Measurements from ENCODE around the gene HBEGF. TPM values are rescaled to one million over a fixed set of nuclear protein-coding genes. Genes with fewer than 3 reads are reported as not detected.

Gene HBEGF
- polyA plus RNA-seq, 3 donors, result 25.2 to 548 (median 31.6) TPM

DNA sequence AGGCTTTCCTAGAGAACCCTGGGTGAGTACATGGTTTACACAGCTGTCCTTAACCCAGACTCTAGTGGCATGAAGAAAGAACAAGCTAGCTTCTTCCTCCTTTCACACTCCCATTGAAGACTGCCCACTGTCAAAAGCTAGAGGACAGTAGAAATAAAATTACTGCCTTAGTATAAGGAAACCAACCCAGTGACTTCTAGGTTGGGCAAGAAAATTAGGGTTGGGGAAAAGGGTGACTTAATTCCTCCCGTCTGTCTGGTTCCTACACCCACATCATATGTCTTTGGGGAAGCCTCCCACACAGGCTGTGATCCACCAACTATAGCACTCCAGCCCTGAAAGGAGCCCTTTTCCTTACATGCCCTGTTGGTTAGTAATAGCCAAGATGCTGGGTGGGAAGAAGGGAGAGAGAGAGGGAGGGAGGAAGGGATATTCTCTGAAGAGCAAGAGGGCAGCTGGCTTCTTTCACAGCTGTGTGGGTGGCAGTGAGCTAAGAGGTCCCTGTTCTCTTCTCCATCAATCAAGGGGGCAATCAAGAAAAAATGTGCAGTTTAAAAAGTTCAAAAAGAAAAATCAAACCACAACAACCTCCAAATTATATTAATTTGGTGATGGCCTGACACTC, 21.7 kb downstream of the HBEGF start:
- Histone ChIP-seq H3K4me3 (replicated peaks in 1 of 3; ENCODE audit: low read depth in 2 of 3, low read length in 3 of 3) (peak overlapping the region in 1 of 3 experiments; percentile 0), H3K27ac (ENCODE audit: low read depth in 1 of 2, low read length in 2 of 2) (peak overlapping the region; percentile 9 to 46), H3K27me3 (ENCODE audit: control insufficient read depth in 2 of 2, insufficient read depth in 2 of 2, low read length in 2 of 2) (no peaks in the 10 kb centered on the region), H3K4me1 (ENCODE audit: control insufficient read depth in 1 of 2, insufficient read depth in 2 of 2, low read length in 2 of 2) (peaks cover 58 to 60% of the 10 kb centered on the region in 2 donors), H3K9me3 (replicated peaks in 1 of 2; ENCODE audit: control insufficient read depth in 1 of 2, insufficient read depth in 1 of 2, low read length in 2 of 2) (no peaks in the 10 kb centered on the region), H4K20me1 (ENCODE audit: insufficient read depth, low read length) (no peaks in the 10 kb centered on the region), H3K4me2 (replicated peaks; ENCODE audit: extremely low read depth, low read length, poor library complexity, severe bottlenecking) (no peak overlapping the region), H3K9ac (ENCODE audit: insufficient read depth, low read length, poor library complexity, severe bottlenecking) (no peak overlapping the region), H2AFZ (ENCODE audit: insufficient read depth, low read depth, low read length, poor library complexity, severe bottlenecking) (no peak overlapping the region), H3K79me2 (ENCODE audit: insufficient read depth, low read length) (no peaks in the 10 kb centered on the region), H3K36me3 (replicated peaks in 1 of 2; ENCODE audit: control insufficient read depth in 1 of 2, insufficient read depth in 2 of 2, low read length in 2 of 2) (no peaks in the 10 kb centered on the region)
- Mint-ChIP-seq H3K36me3 (peaks cover 6 to 11% of the 10 kb centered on the region in 2 donors), H3K27me3 (ENCODE audit: low read depth in 3 of 3) (peaks cover 0 to 5% (median 4%) of the 10 kb centered on the region in 3 donors), H3K9me3 (peaks cover 0 to 5% (median 0%) of the 10 kb centered on the region in 7 donors), H3K27ac (peak overlapping the region; percentile 81 to 93 (median 88)), H3K4me1 (peaks cover 69% of the 10 kb centered on the region), H3K4me3 (peak overlapping the region; percentile 42 to 52)
- intact Hi-C loops (cut with micrococcal nuclease), result loop anchor here (2.0 to 5.0 kb wide), 2 partner anchors 16 to 62 kb away; no protein-coding TSS in a partner anchor
- DNase-seq, result peak; percentile 68 to 85 (median 76)
- WGBS (ENCODE audit: insufficient coverage), result no CpG with 5 or more reads among the region's 1 CpG
- TF ChIP-seq, protein P1, sequence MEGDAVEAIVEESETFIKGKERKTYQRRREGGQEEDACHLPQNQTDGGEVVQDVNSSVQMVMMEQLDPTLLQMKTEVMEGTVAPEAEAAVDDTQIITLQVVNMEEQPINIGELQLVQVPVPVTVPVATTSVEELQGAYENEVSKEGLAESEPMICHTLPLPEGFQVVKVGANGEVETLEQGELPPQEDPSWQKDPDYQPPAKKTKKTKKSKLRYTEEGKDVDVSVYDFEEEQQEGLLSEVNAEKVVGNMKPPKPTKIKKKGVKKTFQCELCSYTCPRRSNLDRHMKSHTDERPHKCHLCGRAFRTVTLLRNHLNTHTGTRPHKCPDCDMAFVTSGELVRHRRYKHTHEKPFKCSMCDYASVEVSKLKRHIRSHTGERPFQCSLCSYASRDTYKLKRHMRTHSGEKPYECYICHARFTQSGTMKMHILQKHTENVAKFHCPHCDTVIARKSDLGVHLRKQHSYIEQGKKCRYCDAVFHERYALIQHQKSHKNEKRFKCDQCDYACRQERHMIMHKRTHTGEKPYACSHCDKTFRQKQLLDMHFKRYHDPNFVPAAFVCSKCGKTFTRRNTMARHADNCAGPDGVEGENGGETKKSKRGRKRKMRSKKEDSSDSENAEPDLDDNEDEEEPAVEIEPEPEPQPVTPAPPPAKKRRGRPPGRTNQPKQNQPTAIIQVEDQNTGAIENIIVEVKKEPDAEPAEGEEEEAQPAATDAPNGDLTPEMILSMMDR (IDR thresholded peaks at IDR 0.05), result no peak

DNA sequence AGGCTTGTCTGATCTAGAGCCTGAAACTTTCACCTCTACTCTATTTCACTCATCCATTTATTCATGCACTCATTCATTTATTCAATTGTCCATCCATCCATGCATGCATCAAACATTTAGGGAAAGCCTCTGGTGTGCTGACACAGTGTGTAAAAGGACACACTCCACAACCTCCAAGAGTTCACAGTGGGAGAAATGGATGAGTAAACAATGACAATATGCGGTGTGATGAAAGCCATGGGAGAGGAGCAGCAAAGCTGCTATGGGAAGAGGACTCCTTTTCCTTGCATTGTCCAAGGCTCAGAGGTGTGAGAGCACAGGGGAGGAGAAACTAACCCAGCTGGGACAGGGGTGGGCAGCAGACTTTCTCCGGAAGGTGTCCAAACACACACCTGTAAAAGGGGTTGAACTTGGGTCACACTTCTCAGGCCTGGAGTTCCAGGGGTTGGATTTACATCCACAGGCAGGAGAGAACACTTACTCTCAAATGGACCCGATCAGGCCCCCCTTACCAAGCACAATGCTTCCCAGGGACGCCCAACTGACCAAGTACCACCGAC, 22.3 kb downstream of the HBEGF start:
- Histone ChIP-seq H3K36me3 (replicated peaks in 1 of 2; ENCODE audit: control insufficient read depth in 1 of 2, insufficient read depth in 2 of 2, low read length in 2 of 2) (no peaks in the 10 kb centered on the region), H3K4me2 (replicated peaks; ENCODE audit: extremely low read depth, low read length, poor library complexity, severe bottlenecking) (no peak overlapping the region), H3K9me3 (replicated peaks in 1 of 2; ENCODE audit: control insufficient read depth in 1 of 2, insufficient read depth in 1 of 2, low read length in 2 of 2) (no peaks in the 10 kb centered on the region), H3K9ac (ENCODE audit: insufficient read depth, low read length, poor library complexity, severe bottlenecking) (no peak overlapping the region), H3K27me3 (ENCODE audit: control insufficient read depth in 2 of 2, insufficient read depth in 2 of 2, low read length in 2 of 2) (no peaks in the 10 kb centered on the region), H4K20me1 (ENCODE audit: insufficient read depth, low read length) (no peaks in the 10 kb centered on the region), H3K4me1 (ENCODE audit: control insufficient read depth in 1 of 2, insufficient read depth in 2 of 2, low read length in 2 of 2) (peaks cover 64 to 66% of the 10 kb centered on the region in 2 donors), H3K4me3 (replicated peaks in 1 of 3; ENCODE audit: low read depth in 2 of 3, low read length in 3 of 3) (peak overlapping the region in 1 of 3 experiments; percentile 0), H3K79me2 (ENCODE audit: insufficient read depth, low read length) (no peaks in the 10 kb centered on the region), H2AFZ (ENCODE audit: insufficient read depth, low read depth, low read length, poor library complexity, severe bottlenecking) (no peak overlapping the region), H3K27ac (ENCODE audit: low read depth in 1 of 2, low read length in 2 of 2) (peak overlapping the region; percentile 2 to 46)
- Mint-ChIP-seq H3K9me3 (peaks cover 0 to 5% (median 0%) of the 10 kb centered on the region in 7 donors), H3K27me3 (ENCODE audit: low read depth in 3 of 3) (peaks cover 0 to 5% (median 4%) of the 10 kb centered on the region in 3 donors), H3K4me3 (peak overlapping the region in 1 of 2 donors; percentile 21), H3K36me3 (peaks cover 6 to 13% of the 10 kb centered on the region in 2 donors), H3K4me1 (peaks cover 75% of the 10 kb centered on the region), H3K27ac (peak overlapping the region in 6 of 7 donors; percentile 69 to 92 (median 86))
- WGBS (ENCODE audit: insufficient coverage), result 83% methylated on average over 1 of the region's 5 CpGs
- TF ChIP-seq, protein P1 (IDR thresholded peaks at IDR 0.05), result no peak
- DNase-seq, result no peak
- intact Hi-C loops (cut with micrococcal nuclease), result loop anchor here (2.0 to 5.0 kb wide), 2 partner anchors 17 to 62 kb away; no protein-coding TSS in a partner anchor
